Measurements from ENCODE around the gene MYH9. TPM values are rescaled to one million over a fixed set of nuclear protein-coding genes. Genes with fewer than 3 reads are reported as not detected.

The MYH9 gene
- total RNA-seq, 4 donors from 2014 or later: 304 to 366 (median 322) TPM

GRCh38 chr22:36405671-36406538 is 18.1 kb upstream of the MYH9 start:
- Histone ChIP-seq H3K4me1 (peaks cover 0 to 9% (median 0%) of the 10 kb centered on the region in 3 donors), H3K9me3 (no peaks in the 10 kb centered on the region), H3K4me3 (no peak overlapping the region), H3K27me3 (no peaks in the 10 kb centered on the region), H3K36me3 (peaks cover 0 to 4% of the 10 kb centered on the region in 2 donors), H3K27ac (no peak overlapping the region)
- TF ChIP-seq EP300 (IDR thresholded peaks at IDR 0.05) (no peak), POLR2A (IDR thresholded peaks at IDR 0.05) (no peak), POLR2AphosphoS5 (IDR thresholded peaks at IDR 0.05) (no peak), CTCF (IDR thresholded peaks at IDR 0.05) (no peak)
- no peak for ATAC-seq
- 47 to 68% methylated on average over 2 to 8 of the region's 9 CpGs for WGBS, 2 donors (ENCODE audit: low coverage in 1 of 2)

- ATAC-seq: no peak
- peaks cover 0 to 7% (median 0%) of the 10 kb centered on the region in 3 donors for H3K4me1 ChIP-seq
- H3K27me3 ChIP-seq: no peaks in the 10 kb centered on the region
- peaks cover 0 to under 1% of the 10 kb centered on the region in 2 donors for H3K36me3 ChIP-seq
- no peak overlapping the region for H3K4me3 ChIP-seq
- no peaks in the 10 kb centered on the region for H3K9me3 ChIP-seq
- no peak overlapping the region for H3K27ac ChIP-seq
- 89 to 90% methylated on average over 3 to 6 of the region's 6 CpGs for WGBS, 2 donors (ENCODE audit: low coverage in 1 of 2)
- TF ChIP-seq EP300 (IDR thresholded peaks at IDR 0.05) (no peak), POLR2A (IDR thresholded peaks at IDR 0.05) (no peak), POLR2AphosphoS5 (IDR thresholded peaks at IDR 0.05) (no peak), CTCF (IDR thresholded peaks at IDR 0.05) (no peak)
Observed at GRCh38 chr22:36405221-36405661, 17.5 kb upstream of the MYH9 start.

- WGBS, 2 donors (ENCODE audit: low coverage in 1 of 2): 88 to 100% methylated on average over 5 of the region's 8 CpGs
- Histone ChIP-seq H3K4me3 (no peak overlapping the region), H3K9me3 (no peaks in the 10 kb centered on the region), H3K36me3 (no peaks in the 10 kb centered on the region), H3K4me1 (no peaks in the 10 kb centered on the region), H3K27ac (no peak overlapping the region), H3K27me3 (no peaks in the 10 kb centered on the region)
- no peak for ATAC-seq
- TF ChIP-seq EP300 (IDR thresholded peaks at IDR 0.05) (no peak), POLR2AphosphoS5 (IDR thresholded peaks at IDR 0.05) (no peak), POLR2A (IDR thresholded peaks at IDR 0.05) (no peak), CTCF (IDR thresholded peaks at IDR 0.05) (no peak)
Observed at GRCh38 chr22:36404446-36404845, 16.7 kb upstream of the MYH9 start.

GRCh38 chr22:36399472-36399778 is 11.7 kb upstream of the MYH9 start:
- peaks cover 0 to 8% of the 10 kb centered on the region in 2 donors for H3K36me3 ChIP-seq
- no peak overlapping the region for H3K27ac ChIP-seq
- TF ChIP-seq CTCF (IDR thresholded peaks at IDR 0.05) (no peak), POLR2AphosphoS5 (IDR thresholded peaks at IDR 0.05) (no peak), EP300 (IDR thresholded peaks at IDR 0.05) (no peak), POLR2A (IDR thresholded peaks at IDR 0.05) (no peak)
- WGBS, 2 donors (ENCODE audit: low coverage in 1 of 2): 59 to 75% methylated on average over 3 of the region's 3 CpGs
- H3K27me3 ChIP-seq: no peaks in the 10 kb centered on the region
- no peaks in the 10 kb centered on the region for H3K9me3 ChIP-seq
- no peak for ATAC-seq
- H3K4me1 ChIP-seq: no peaks in the 10 kb centered on the region
- no peak overlapping the region for H3K4me3 ChIP-seq
